Epidermal melanocyte (primary cell): ENCODE measurements around the gene ZNF77.
"Not testable (repeated sequence)": the region's sequence is repeated elsewhere in the genome, so short reads cannot be mapped to it uniquely, and the experiment has no call there.

Source experiments
- DNase-seq: peaks from one replicate; pipeline ENCODE4 v3.0.0; 2011; ENCODE audit warnings: low spot score; ENCODE audit not compliant: insufficient read length

ZNF77 gene

DNA sequence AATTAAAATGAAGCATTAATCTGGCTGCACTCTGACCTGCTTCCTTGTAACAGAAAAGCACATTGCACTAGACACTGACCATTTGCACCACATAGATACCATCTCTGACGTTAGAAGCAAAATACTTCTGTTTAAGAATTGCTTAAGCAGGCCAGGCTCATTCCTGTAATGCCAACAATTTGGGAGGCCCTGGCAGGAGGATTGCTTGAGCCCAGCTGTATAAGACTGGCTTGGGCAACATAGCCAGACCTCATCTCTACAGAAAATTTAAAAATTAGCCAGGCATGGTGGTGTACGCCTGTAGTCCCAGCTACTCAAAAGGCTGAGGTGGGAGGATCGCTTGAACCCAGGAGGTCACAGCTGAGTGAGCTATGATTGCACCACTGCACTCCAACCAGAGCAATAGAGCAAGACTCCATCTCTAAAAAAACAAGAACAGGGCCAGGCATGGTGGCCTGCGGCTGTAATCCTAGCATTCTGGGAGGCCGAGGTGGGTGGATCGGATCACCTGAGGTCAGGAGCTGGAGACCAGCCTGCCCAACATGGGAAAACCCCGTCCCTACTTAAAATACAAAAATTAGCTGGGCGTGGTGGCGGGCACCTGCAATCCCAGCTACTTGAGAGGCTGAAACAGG is 25.5 kb upstream of the ZNF77 start:
- DNase-seq, result no peak

DNA sequence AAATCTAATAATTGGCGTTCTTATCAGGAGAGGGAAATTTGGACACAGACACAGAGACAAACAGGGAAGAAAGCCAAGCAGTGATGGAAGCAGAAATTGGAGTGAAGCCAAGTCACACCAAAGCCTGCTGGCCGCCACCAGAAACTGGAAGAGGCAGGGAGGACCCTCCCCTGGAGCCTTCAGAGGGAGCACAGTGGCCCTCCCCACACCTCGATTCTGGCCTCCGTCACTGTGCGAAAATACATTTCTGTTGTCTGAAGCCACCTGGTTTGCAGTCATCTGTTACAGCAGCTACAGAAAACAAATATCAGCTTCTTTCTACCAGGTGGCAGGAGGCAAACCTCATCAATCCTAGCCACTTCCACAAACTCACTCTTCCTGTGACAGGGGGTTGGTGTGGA is 24.3 kb upstream of the ZNF77 start:
- no peak for DNase-seq

DNA sequence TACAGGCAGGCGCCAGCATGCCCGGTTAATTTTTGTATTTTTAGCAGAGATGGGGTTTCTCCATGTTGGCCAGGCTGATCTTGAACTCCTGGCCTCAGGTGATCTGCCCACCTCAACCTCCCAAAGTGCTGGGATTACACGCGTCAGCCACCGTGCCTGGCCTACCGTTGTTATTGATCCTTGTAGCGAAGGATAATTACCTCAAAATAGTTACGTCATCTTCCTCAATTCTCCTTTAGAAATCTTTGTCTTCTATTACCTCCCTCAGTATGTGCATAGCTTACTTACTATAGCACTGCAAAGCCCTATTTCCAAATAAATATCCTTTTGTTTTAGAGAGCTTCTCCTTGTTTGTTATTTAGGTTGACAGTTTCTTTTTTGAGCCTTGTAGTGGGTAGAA is 23.2 kb upstream of the ZNF77 start:
- DNase-seq, result no peak

DNA sequence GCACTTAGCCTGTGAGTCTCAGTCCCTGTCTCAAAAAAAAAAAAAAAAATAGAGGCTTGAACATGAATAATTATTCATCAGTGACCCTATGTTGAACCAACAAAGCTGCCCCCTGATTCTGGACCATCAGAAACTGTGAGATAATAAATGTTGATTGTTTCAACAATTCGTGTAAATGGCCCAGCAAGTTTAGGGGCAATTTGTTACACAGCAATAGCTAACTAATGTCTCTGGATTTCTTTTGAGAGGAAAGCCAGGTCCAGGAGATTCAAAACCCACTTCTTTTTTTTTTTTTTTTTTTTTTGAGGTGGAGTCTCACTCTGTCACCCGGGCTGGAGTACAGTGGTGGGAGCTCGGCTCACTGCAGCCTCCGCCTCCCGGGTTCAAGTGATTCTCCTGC is 20.1 kb upstream of the ZNF77 start:
- no peak for DNase-seq

DNA sequence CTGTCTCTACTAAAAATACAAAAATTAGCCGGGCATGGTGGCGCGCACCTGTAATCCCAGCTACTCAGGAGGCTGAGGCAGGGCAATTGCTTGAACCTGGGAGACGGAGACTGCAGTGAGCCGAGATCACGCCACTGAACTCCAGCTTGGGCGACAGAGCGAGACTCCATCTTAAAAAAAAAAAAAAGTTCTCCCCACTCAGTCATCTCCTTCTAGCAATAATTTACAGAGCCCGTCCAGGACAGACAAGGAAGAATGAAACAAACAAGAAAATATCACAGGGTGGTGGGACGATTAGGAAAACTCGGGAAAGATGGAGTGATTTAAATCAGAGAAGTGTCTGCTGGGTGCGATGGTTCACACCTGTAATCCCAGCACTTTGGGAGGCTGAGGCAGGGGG is 18.9 kb upstream of the ZNF77 start:
- DNase-seq, result not testable (repeated sequence)

DNA sequence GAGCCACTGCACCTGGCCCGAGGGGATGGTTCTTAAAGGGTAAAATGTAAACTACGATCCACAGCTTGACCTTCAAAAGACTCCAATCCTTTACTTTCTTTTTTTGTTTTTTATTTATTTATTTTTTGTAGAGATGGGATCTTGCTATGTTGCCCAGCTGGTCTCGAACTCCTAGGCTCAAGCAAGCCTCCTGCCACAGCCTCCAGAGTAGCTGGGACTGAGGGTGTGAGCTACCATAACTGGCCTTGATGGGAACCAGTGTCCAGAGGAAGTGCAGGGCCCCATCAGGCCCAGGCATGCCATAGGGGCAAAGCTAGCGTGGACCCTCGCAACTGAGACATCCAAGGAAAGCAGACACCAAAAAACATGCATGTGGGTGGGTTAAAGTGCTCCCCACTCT is 18.4 kb upstream of the ZNF77 start:
- DNase-seq, result no peak

DNA sequence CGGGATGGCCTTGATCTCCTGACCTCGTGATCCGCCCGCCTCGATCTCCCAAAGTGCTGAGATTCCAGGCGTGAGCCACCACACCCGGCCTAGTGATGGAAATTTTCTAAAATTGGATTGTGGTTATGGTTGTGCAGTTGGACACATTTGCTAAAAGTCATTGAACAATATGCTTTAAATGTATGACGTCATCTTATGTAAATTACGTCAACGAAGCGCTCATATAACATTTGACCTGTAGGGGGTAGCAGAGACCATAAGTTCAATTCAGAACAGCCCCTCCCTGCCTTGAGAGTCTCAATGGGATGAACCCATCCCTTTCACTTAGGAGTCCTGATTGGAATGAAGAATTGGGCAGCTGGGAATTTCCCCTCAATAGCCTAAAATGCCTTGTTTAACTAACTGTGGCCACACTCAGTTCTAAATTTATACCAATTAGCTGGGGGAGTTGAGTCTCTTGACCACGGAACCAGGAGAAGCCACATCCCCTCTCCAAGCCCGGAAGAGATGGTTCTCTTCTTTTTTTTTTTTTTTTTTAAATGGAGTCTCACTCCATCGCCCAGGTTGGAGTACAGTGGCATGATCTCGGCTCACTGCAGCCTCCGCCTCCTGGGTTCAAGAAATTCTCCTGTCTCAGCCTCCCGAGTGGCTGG is 17.4 kb upstream of the ZNF77 start:
- peak; percentile 87 for DNase-seq

DNA sequence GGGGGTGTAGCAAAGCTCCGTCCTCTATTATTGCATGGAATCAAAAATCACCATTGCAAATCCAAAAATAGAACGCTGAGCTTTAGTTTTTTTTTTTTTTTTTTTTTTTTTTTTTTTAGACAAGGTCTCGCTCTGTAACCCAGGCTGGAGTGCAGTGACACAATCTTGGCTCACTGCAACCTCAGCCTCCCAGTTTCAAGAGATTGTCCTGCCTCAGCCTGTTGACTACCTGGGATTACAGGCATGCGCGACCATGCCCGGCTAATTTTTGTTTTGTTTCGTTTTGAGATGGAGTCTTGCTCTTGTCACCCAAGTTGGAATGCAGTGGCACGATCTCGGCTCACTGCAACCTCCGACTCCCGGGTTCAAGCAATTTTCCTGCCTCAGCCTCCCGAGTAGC is 15.3 kb upstream of the ZNF77 start:
- DNase-seq, result no peak

DNA sequence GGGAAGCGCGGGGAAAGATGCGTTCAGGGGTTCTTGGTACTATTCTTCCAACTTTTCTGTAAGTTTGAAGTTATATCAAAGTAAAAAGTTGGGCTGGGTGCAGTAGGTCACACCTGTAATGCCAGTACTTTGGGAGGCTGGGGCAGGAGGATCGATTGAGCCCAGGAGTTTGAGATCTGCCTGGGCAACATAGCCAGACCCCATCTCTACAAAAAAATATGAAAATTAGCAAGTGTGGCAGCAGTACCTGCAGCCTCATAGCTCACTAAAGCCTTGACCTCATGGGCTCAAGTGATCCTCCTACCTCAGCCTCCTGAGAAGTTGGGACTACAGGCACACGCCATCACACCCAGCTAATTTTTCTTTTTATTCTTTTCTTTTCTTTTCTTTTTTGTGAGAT is 12.4 kb upstream of the ZNF77 start:
- DNase-seq, result no peak

DNA sequence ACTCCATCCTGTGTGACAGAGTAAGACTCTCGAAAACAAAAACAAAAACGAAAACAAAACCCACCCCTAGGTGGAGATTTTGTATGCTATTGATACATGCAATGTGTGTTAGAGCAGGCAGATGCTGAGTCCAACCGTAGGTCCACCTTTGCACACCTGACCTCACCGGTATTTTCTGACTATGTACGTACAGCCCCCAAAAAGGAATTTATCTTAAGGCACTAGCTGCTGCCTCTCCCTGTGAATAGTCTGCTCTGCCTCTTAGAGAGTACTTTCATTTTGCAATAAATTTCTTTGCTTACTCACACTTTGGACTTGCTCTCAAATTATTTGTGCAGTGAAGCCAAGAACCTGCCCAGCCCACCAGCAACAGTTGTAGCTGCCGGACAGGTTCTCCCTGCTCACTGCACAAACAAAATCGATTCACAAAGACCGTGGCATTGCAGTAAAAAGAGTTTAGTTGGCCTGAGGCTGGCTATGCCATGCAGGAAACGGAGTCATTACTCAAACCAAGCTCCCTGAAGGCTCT is 8.2 kb upstream of the ZNF77 start:
- DNase-seq, result no peak

DNA sequence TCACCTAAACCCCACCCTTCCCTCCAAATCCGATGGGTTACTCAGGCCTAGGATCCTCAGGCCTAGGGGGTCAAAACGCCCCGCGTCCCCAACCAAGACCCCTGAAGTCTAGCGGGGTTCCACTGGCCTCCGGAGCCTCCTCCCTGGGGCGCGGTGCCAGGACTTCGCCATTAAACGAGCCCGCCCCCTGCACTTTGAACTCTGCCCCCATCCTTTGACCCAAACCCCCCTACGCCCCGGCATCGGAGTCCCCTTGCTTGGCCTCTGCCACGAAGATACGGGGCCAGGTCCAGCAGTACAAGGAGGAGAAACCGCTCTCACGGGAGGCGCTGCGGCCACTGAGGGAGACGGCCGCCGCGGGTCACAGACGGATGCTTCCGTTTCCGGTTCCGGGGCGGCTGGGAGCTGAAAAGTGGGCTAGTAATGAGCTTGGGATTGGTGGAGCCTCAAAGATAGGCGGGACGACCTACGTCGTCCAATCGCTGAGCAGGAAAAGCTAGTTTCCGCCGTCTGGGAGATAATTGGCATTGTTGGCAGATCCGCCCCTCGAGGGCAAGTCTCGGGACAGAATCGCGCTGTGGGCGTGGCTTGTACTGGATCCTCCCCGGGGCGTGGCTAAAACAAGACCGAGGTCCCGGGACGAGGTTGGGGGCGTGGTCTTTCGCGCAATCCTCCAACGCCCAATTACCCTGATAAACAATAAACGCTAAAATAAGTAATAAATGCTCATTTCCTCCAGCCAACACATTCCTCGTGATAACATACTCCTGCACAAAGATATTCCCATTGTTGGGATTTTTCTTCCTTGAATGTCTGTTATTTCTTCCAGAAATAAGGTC is 5.7 kb upstream of the ZNF77 start:
- DNase-seq, result peak; percentile 99

DNA sequence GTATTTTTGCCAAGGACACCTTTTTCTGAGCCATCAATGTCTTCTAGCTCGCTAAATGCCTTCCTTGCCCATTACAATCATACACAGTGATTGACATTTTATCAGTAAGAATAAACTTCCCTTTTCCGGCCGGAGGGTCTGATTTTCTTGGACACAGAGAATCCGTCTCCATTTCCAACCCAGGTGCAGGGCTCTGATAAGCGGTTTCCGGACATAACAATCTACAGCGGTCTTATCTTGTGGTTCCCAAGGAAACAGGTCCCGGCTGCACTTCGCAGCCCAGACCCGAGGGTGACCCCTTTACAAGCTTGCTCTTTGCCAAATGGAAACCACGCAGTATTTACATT is 5.1 kb upstream of the ZNF77 start:
- no peak for DNase-seq

DNA sequence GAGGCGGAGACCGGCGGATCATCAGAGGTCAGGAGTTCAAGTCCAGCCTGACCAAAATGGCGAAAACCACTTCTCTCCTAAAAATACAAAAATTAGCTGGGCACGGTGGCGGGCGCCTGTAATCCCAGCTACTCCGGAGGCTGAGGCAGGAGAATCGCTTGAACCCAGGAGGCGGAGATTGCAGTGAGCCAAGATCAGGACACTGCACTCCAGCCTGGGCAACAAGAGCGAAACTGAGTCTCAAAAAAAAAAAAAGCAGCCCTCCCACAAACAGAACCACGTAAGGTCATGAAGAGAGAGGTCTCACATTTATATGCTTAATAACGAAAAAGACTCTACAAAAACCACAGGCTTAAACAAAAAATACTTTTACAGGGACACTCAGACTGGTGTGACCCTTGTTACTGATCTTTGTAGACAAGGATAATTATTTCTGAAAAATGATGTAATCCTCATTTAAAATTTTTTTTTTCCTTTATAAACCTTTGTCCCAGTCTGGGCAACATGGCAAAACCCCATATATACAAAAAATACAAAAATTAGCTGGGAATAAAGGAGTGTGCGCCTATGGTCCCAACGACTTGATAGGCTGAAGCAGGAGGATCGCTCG is 909 bp upstream of the ZNF77 start:
- DNase-seq, result no peak

DNA sequence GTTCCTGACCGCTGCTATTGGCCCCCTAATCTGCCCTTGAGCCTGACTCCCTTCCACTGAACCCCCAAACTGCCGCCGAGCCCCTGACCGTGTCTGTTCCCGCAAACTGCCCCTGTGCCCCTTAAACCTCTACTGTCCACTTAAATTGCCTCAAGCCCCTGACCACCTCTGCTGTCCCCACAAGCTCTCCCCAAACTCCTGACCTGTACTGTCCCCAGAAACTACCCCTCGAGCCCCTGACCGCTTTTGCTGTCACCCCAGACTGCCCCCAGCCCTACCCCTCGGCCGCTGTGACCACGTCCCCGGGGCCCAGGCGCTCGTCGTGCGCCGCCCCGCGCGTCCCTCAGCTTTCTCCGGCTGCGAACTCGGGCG is 382 bp downstream of the ZNF77 start:
- DNase-seq, result no peak

DNA sequence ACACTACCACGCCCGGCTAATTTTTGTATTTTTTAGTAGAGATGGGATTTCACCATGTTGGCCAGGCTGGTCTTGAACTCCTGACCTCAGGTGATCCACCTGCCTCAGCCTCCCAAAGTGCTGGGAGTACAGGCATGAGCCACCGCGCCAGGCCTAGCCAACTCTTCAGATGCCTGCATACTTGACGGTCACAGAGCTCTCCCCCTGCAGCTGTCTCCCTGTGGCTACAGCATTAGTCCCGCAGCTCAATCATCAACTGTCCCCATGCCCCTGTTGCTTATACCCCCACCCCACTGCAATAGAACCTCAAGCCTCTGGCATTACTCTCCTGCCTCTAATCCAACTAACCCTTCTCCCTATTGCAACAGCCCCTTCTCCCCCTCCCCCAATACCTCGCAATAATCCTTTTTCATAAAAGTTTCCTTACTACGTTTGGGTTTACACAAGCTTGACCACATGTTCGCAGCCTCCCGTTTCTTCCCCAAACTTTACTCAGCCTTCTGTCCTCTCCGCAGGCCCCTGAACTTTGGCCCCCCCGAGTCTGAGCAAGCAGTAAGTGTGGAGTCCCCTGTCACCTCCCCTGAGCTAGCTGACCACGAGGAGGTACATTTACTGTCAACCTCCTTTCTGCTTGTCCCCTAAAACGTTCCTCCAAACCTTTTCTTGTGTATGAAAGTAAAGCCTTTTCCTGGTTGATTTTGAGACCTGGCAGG is 1.7 kb downstream of the ZNF77 start:
- DNase-seq, result no peak

DNA sequence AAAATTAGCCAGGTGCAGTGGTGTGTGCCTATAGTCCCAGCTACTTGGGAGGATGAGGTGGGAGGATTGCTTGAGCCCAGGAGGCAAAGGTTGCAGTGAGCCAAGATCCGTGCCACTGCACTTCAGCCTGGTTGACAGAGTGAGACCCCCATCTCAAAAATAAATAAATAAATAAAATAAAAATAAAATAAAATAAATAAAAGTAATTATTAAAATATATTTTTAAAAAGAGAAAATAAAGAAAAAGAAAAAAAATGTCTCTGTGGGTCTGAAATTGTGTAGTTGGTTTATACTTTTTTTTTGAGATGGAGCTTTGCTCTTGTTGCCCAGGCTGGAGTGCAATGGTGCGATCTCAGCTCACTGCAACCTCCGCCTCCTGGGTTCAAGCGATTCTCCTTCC is 8.9 kb downstream of the ZNF77 start:
- not testable (repeated sequence) for DNase-seq

DNA sequence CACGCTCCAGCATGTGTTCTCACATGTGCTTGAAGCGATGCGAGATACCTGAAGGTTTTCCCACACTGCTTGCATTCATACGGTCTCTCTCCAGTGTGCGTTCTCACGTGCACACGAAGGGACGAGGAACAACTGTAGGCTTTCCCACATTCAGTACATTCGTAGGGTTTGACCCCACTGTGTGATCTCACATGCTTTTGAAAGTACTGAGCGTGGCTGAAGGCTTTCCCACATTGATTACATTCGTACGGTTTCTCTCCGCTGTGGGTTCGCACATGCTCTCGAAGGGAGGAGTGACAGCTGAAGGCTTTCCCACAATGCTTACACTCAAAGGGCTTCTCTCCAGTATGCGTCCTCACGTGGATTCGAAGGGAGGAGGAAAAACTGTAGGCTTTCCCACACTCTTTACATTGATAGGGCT is 11.3 kb downstream of the ZNF77 start:
- no peak for DNase-seq

DNA sequence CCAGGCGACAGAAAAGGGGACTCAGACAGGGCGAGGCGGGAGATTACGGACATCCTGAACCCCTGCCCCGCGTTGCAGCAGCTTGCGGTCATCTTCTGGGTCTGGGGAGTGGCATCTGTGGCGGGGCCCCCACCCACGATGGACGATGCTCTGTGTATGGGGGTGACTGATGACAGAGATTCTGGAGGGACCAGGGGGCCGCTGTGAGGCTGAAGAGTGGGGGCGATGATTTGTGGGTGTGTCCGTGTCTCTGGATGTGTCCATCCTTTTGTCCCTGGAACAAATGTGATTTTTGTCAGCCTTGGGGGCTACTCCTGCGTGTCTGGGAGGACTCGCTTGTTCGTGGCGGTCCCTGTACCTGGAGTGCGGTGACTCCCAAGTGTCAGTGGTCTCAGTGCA is 17.7 kb downstream of the ZNF77 start:
- no peak for DNase-seq

DNA sequence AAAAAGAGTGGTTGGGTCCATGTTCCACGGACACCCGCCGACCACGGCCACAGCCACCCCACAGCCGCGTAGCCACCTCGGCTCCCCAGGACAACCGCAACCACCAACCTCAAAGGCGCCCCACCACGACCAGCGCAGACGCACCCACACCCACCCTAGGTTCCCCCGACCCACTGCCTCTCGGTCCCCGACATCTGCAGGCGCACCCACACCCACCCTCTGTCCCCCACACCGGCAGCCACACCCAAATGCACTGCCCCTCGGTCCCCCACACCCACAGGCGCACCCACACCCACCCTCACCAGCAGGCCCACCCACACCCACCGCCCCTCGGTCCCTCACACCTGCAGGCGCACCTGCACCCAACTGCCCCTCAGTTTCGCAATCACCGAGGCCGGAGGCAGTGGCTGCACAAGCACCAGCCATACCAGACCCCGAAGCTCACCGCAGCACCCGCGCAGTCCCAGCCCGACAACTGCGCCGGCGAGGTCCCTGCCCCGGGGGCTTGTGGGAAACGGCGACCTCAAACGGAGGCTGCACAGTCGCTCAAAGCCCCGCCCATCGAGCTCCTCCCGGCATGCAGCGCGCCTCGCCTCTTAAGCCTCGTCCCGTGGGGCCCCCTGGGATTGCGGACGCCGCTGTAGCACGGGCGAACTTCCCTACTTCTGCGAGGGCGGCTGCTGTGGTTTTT is 18.3 kb downstream of the ZNF77 start:
- no peak for DNase-seq

DNA sequence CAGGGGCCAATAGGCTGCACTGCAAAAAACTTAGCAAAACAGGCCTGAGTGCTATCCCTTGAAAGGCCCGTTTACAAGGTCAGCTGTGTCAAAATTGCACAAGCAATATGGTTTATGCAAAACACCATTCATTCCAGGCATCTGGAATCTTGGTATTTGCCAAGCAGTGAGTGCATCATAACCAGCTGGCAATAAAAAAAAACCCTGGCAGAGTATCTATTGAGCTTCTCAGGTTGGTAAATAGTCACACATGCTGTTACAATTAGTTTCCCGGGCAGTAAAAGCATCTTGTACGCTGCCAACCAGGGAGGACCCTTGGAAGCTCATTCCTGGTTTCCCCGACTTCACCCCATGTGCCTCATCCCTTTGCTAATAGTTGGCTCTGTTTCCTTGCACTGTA is 21.3 kb downstream of the ZNF77 start:
- DNase-seq, result peak; percentile 96

DNA sequence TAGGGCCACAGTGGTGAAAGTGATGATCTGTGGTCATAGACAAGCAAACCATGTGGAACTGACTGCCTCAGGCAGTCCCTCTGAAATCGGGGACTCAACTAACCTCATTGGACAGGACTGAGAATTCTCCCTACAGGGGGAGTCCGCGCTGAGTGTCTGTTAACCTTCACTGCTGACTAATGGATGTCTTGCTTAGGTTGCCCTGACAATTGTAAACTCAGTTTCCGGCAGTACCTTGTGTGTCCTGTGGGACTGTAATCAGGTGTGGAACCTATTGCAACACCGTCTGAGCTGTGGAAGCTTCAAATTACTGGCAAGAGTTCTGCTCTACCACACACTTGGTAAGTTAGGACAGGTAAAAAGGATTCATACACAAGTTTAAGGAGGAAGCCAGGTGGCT is 21.8 kb downstream of the ZNF77 start:
- DNase-seq, result no peak
